Endothelial cell of umbilical vein (primary cell): ENCODE results near the gene HOXD10.

Source experiments
- CTCF ChIP-seq, 2 donors: IDR thresholded peaks; 1 replicate in 1 of 2; 2 replicates in 1 of 2; pipeline ENCODE4 v1.5.1; 2011; ENCODE audit warnings: low read length in 2 of 2, mild to moderate bottlenecking in 2 of 2, moderate library complexity in 2 of 2, control low read depth in 1 of 2, inconsistent platforms in 1 of 2, low read depth in 1 of 2; ENCODE audit not compliant: insufficient read depth in 1 of 2; ENCODE audit errors: extremely low read depth in 1 of 2
- EZH2 ChIP-seq: IDR thresholded peaks from 2 replicates; pipeline ENCODE4 v1.6.1; 2012; ENCODE audit warnings: borderline replicate concordance, low read depth, mild to moderate bottlenecking, moderate library complexity, low read length, inconsistent platforms; ENCODE audit not compliant: severe bottlenecking
- POLR2A ChIP-seq: IDR thresholded peaks from 2 replicates; pipeline ENCODE4 v1.6.1; 2012; ENCODE audit warnings: low read depth, mild to moderate bottlenecking, control low read depth, low read length
- POLR2AphosphoS5 ChIP-seq: IDR thresholded peaks from 2 replicates; pipeline ENCODE4 v1.6.1; 2012; ENCODE audit warnings: low read depth, mild to moderate bottlenecking, control low read depth, low read length, moderate library complexity; ENCODE audit not compliant: insufficient read depth

GRCh38 chr2:176166272-176166671 is 49.7 kb downstream of the HOXD10 start:
- TF ChIP-seq CTCF (IDR thresholded peaks at IDR 0.05; ENCODE audit: extremely low read depth in 1 of 2, insufficient read depth in 1 of 2, low read depth in 1 of 2, low read length in 2 of 2) (no peak), POLR2A (no peak), EZH2 (no peak), POLR2AphosphoS5 (no peak)
